Tibial artery (tissue), 4 donors: ENCODE data around the gene TMA7B.

ENCODE experiments used
- DNase-seq, 2 donors: peaks; one replicate each; pipeline ENCODE4 v3.0.0-alpha.2; 2019
- H3K27ac ChIP-seq, 2 donors: fragments of 200-600 bp; sonication (generic) in 1 of 2; 1 replicate in 1 of 2; 2 replicates in 1 of 2; pipeline ENCODE4 v1.5.1; 2018 to 2019; ENCODE audit warnings: mild to moderate bottlenecking in 1 of 2
- H3K27me3 ChIP-seq, 2 donors: fragments of 200-600 bp; sonication (generic) in 1 of 2; one replicate each; pipeline versions ENCODE4 v1.5.1 to v1.6.0; 2016 to 2019
- H3K36me3 ChIP-seq, 3 donors: fragments of 200-600 bp; sonication (generic) in 2 of 3; one replicate each; pipeline ENCODE4 v1.5.1; 2016 to 2019; ENCODE audit warnings: mild to moderate bottlenecking in 2 of 3
- H3K4me1 ChIP-seq, 4 donors: fragments of 200-600 bp; sonication (generic) in 2 of 4; 1 replicate in 3 of 4; 2 replicates in 1 of 4; pipeline ENCODE4 v1.5.1; 2016 to 2019
- H3K4me3 ChIP-seq, 2 donors: fragments of 200-600 bp; sonication (generic) in 1 of 2; 1 replicate in 1 of 2; 2 replicates in 1 of 2; pipeline ENCODE4 v1.5.1; 2018 to 2019; ENCODE audit warnings: mild to moderate bottlenecking in 2 of 2
- H3K9me3 ChIP-seq, 3 donors: fragments of 200-600 bp; sonication (generic) in 1 of 3; one replicate each; pipeline ENCODE4 v1.5.1; 2016 to 2019
- intact Hi-C: fragments of 100-400 bp; cut with DNase I; formaldehyde crosslinking; loops from one replicate; pipeline ENCODE4 v1.15.0; 2023; ENCODE audit warnings: low total_unique reads
- TF ChIP-seq, protein P1 (sequence below), 2 experiments: fragments of 200-600 bp in 1 of 2; fragments of 450-650 bp in 1 of 2; IDR thresholded peaks; one replicate each; pipeline ENCODE4 v1.5.1; 2017 to 2019; ENCODE audit warnings: antibody characterized with exemption in 2 of 2, mild to moderate bottlenecking in 1 of 2, moderate library complexity in 1 of 2

Gene TMA7B

DNA sequence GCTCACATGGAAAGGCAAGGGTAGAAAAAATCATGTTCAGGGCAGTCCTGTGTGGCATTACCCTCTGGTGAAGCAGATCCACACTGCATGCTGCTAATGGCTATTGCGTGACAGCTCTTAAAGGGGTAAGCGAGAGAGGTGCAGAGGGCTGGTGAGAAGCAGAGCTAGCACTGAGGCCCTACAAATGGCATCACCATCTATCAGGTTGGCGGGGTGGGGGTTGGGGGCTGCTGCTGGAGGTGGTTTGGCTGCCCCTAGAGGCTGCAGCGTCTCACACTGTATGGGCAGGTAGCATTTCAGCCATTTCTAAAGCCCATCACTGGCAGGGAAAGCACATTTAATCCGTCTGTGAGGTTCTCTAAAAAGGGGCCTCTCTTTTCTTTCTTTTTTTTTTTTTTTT lies 16.9 kb upstream of the TMA7B start:
- intact Hi-C loops: no loop called here
- H3K4me1 ChIP-seq: no peaks in the 10 kb centered on the region
- no peaks in the 10 kb centered on the region for H3K9me3 ChIP-seq
- no peaks in the 10 kb centered on the region for H3K36me3 ChIP-seq
- H3K4me3 ChIP-seq: no peak overlapping the region
- TF ChIP-seq, protein P1, sequence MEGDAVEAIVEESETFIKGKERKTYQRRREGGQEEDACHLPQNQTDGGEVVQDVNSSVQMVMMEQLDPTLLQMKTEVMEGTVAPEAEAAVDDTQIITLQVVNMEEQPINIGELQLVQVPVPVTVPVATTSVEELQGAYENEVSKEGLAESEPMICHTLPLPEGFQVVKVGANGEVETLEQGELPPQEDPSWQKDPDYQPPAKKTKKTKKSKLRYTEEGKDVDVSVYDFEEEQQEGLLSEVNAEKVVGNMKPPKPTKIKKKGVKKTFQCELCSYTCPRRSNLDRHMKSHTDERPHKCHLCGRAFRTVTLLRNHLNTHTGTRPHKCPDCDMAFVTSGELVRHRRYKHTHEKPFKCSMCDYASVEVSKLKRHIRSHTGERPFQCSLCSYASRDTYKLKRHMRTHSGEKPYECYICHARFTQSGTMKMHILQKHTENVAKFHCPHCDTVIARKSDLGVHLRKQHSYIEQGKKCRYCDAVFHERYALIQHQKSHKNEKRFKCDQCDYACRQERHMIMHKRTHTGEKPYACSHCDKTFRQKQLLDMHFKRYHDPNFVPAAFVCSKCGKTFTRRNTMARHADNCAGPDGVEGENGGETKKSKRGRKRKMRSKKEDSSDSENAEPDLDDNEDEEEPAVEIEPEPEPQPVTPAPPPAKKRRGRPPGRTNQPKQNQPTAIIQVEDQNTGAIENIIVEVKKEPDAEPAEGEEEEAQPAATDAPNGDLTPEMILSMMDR (IDR thresholded peaks at IDR 0.05): no peak
- peaks cover 0 to 27% of the 10 kb centered on the region in 2 donors for H3K27me3 ChIP-seq
- DNase-seq: no peak
- no peak overlapping the region for H3K27ac ChIP-seq

DNA sequence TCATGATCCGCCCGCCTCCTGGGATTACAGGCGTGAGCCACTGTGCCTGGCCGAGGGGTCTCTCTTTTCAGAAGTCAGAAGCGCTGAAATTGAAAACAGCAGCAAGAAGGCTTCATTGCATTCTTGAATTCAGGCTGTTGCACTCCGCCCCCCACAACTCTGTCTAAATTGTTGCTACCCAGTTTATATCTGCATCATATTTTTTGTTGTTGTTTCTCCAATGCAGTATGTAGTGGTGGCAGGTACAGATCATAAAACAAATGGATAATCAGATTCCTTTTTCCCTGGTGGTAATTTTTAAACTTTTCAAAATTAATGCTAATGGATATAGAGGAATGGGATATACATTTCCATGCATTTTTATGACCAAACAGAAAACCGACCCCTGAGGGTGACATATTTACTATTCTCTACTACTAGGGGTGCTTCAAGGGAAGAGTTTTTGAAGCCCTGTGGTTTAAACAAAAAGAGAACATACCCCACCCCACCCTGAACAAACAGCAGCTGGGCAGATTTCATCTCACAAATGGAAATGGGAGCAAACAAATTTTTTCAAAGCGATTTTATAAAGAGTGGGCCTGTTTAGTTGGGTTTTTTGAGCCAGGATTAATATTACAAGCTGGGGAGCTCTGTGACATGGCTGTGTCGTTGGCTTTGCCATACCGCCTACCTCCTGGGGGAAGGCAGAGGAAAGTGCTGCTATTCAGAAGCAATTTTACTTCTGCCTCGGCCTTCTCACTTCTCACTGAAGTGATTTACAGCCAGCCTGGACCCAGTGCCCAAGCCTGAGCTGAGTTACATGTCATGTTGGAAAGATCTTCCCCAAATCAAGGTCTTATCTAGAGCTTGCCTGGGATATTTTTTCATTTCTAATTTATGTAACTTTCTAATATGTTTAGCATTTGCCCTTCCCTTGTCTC lies 16.0 kb upstream of the TMA7B start:
- intact Hi-C loops: no loop called here
- TF ChIP-seq, protein P1 (IDR thresholded peaks at IDR 0.05): no peak
- Histone ChIP-seq H3K4me1 (no peaks in the 10 kb centered on the region), H3K27me3 (peaks cover 0 to 19% of the 10 kb centered on the region in 2 donors), H3K9me3 (no peaks in the 10 kb centered on the region), H3K27ac (no peak overlapping the region), H3K4me3 (no peak overlapping the region), H3K36me3 (no peaks in the 10 kb centered on the region)
- no peak for DNase-seq

DNA sequence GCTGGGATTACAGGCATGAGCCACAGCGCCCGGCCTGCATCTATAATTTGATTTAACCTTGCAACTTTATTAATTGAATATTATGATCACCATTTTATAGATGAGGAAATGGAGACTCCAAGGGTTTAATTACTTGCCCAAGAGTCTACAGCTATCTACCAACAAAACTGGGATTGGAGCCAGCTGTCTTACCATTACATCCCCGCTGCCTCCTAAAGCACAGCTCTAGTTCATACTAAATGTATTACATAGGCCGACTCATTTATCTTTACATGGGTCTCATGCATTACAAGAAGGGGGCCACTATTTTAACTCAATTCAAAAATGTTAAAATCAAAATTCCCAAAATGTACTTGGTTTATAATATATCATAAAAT lies 14.1 kb upstream of the TMA7B start:
- DNase-seq: no peak
- intact Hi-C loops: no loop called here
- no peaks in the 10 kb centered on the region for H3K4me1 ChIP-seq
- peaks cover 0 to 26% of the 10 kb centered on the region in 2 donors for H3K27me3 ChIP-seq
- no peaks in the 10 kb centered on the region for H3K36me3 ChIP-seq
- H3K9me3 ChIP-seq: no peaks in the 10 kb centered on the region
- H3K4me3 ChIP-seq: no peak overlapping the region
- TF ChIP-seq, protein P1 (IDR thresholded peaks at IDR 0.05): no peak
- H3K27ac ChIP-seq: no peak overlapping the region

DNA sequence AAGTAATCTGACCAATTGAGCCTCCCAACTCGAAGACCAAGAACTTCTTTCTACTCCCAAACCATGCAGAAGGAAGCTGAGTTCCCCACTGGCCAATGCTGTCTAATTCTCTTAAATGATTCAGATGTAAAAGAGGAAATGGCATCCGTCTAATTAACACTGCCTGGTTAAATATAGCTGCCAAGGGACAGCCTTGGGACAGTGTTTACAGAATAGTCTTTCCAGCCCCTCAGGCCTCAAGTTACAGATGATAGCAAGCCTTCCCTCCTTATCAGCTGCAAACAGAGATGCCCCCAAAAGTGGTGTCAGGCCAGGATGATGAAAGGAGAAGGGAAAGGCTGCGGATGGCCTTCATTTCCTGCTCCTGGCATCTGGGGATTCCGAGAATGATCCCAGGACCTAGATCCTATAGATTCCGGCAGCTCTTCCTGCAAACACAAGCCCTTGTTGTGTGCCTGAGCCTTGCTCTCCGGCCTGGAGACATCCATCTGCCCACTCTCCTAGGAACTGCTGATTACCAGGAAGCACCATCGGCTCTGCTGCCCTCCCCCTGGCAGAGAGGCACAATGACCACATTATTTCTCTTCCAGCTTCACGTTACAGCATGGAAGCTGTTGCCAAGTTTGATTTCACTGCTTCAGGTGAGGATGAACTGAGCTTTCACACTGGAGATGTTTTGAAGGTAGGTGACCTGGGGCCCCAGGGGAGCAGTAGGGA lies 13.5 kb upstream of the TMA7B start:
- Histone ChIP-seq H3K27me3 (peaks cover 0 to 26% of the 10 kb centered on the region in 2 donors), H3K4me3 (no peak overlapping the region), H3K9me3 (no peaks in the 10 kb centered on the region), H3K4me1 (no peaks in the 10 kb centered on the region), H3K27ac (no peak overlapping the region), H3K36me3 (no peaks in the 10 kb centered on the region)
- TF ChIP-seq, protein P1 (IDR thresholded peaks at IDR 0.05): no peak
- DNase-seq: no peak
- intact Hi-C loops: no loop called here

DNA sequence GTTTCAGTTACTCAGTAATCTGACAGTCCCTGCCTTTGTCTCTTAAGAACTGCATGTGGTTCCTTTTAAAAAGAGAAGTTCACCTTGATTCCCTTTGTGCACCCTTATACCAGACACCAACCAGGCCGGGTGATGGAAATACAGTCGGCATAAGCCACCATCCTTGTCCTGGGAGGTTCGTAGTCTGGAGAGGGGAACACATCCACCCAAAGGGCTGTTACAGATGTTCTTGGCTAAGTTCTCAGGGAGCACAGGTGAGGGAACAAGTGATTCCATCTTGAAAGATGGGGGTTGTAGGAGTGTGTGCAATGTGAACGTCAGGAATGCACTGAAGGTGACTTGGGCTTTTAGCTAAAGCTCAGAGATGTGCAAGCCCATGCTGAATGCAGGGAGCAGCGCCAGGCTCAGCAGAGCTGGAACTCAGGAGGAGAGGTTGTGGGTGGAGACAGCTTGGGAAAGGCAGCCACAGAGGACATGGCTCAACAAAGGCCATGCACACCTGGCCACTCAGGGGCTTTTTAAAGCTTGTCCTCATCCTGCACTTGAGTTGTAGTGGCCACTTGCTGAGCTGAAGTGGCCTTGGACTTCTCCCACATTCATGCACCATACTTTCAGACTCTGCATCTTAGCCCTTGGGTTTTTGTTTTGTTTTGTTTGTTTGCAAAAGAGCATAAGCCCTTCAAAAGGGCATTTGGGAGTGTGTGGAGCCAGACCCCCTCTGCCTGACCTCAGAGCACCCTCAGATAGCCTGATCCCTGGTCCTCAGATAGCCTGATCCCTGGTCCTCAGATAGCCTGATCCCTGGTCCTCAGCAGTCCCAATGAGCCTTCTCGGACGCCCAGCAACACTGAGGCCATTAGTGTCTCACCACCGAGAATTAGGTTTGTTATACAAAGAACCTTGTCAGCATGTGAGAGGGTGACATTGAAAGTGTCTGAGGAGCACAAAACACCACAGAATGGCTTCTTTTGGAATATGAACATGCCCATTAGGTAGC lies 12.7 kb upstream of the TMA7B start:
- no peaks in the 10 kb centered on the region for H3K36me3 ChIP-seq
- H3K27ac ChIP-seq: no peak overlapping the region
- intact Hi-C loops: no loop called here
- H3K9me3 ChIP-seq: no peaks in the 10 kb centered on the region
- no peak overlapping the region for H3K4me3 ChIP-seq
- TF ChIP-seq, protein P1 (IDR thresholded peaks at IDR 0.05): no peak
- H3K4me1 ChIP-seq: no peaks in the 10 kb centered on the region
- no peak for DNase-seq
- peaks cover 0 to 31% of the 10 kb centered on the region in 2 donors for H3K27me3 ChIP-seq
